ENCODE results near the gene ZNF326. TPM values are rescaled to one million over a fixed set of nuclear protein-coding genes. Genes with fewer than 3 reads are reported as not detected.
A peak's percentile ranks its signal among the peaks of the same experiment; 100 is the strongest.

Gene ZNF326
- total and polyA plus RNA-seq, 2 donors (not counting 1 experiment from before 2014, with no cell fraction given) = 8.1 to 10.8 TPM

DNA sequence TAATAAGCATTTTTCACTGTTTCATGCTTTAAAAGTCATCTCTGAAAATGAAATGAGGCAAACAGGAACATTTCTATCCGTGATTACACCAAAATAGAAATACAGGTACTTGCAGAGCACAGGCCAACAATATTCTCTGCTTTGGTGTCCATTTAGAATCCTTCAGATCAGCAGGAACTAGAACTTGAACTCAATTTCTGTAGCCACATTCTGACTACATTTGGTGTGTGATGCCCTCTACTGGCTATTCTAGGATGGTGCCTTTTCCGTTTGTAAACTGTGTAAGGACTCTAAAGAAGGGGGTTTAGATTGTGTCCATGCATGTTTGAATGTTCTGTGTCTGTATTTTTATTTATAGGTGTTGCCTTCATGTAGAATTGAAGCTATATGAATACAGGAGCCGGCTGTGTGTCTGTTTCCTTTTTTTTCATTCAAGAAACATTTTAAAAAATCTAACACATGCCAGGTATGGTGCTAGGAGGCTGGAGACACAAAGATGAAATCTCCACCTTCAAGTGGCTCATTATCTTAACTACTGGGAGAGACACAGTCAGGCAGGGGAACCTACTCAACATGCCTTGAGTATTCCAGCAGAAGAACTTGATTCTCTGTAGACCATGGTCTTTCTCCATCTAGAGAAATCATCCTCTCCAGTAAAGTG lies 7.6 kb upstream of the ZNF326 start:
- DNase-seq (ENCODE audit: low read depth in 2 of 2) = peak; percentile 58 to 85
- no peak overlapping the region for H3K4me3 ChIP-seq (replicated peaks in 1 of 4; ENCODE audit: control extremely low read depth in 1 of 4, insufficient read depth in 1 of 4, low read depth in 3 of 4, low read length in 4 of 4)
- no peaks in the 10 kb centered on the region for H3K36me3 ChIP-seq (ENCODE audit: control insufficient read depth, insufficient read depth, low read length)
- no peaks in the 10 kb centered on the region for H3K27me3 ChIP-seq (ENCODE audit: control insufficient read depth, insufficient read depth, low read length)
- H2AFZ ChIP-seq (ENCODE audit: low read length) = no peak overlapping the region
- H3K9me3 ChIP-seq (ENCODE audit: control insufficient read depth, insufficient read depth, low read depth, low read length) = no peaks in the 10 kb centered on the region
- no peak overlapping the region for H3K4me2 ChIP-seq (ENCODE audit: extremely low read depth, insufficient read depth, low read length)
- no peaks in the 10 kb centered on the region for H4K20me1 ChIP-seq (ENCODE audit: control insufficient read depth, extremely low read depth, insufficient read depth, low read length)
- peak; percentile 86 to 95 for TF ChIP-seq CTCF (conservative IDR thresholded peaks at IDR 0.05 in 1 of 2, IDR thresholded peaks at IDR 0.05 in 1 of 2; ENCODE audit: low read depth in 1 of 2, low read length in 2 of 2)
- TF ChIP-seq EZH2 (IDR thresholded peaks at IDR 0.05; ENCODE audit: low read length, missing control alignments) = no peak
- H3K9ac ChIP-seq (ENCODE audit: insufficient read depth, low read length) = no peak overlapping the region
- H3K4me1 ChIP-seq (ENCODE audit: control insufficient read depth, extremely low read depth, insufficient read depth, low read length) = no peaks in the 10 kb centered on the region
- H3K27ac ChIP-seq (ENCODE audit: insufficient read depth, low read length) = no peak overlapping the region
- H3K79me2 ChIP-seq (ENCODE audit: control insufficient read depth, insufficient read depth, low read length) = no peaks in the 10 kb centered on the region

DNA sequence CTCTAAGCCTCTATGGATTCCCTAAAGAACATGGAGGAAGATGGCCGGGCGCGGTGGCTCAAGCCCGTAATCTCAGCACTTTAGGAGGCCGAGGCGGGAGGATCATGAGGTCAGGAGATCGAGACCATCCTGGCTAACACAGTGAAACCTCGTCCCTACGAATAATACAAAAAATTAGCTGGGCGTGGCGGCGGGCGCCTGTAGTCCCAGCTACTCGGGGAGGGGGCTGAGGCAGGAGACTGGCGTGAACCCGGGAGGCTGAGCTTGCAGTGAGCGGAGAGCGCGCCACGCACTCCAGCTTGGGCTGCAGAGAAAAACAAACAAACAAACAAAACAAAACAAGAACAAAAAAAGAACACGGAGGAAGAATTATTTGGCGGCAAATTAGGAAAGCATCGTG lies 5.8 kb upstream of the ZNF326 start:
- H3K27ac ChIP-seq (ENCODE audit: insufficient read depth, low read length) = no peak overlapping the region
- no peak for DNase-seq (ENCODE audit: low read depth in 2 of 2)
- TF ChIP-seq EZH2 (IDR thresholded peaks at IDR 0.05; ENCODE audit: low read length, missing control alignments) (no peak), CTCF (conservative IDR thresholded peaks at IDR 0.05 in 1 of 2, IDR thresholded peaks at IDR 0.05 in 1 of 2; ENCODE audit: low read depth in 1 of 2, low read length in 2 of 2) (no peak)
- no peaks in the 10 kb centered on the region for H3K9me3 ChIP-seq (ENCODE audit: control insufficient read depth, insufficient read depth, low read depth, low read length)
- H3K4me1 ChIP-seq (ENCODE audit: control insufficient read depth, extremely low read depth, insufficient read depth, low read length) = no peaks in the 10 kb centered on the region
- no peaks in the 10 kb centered on the region for H3K27me3 ChIP-seq (ENCODE audit: control insufficient read depth, insufficient read depth, low read length)
- H3K36me3 ChIP-seq (ENCODE audit: control insufficient read depth, insufficient read depth, low read length) = no peaks in the 10 kb centered on the region
- no peak overlapping the region for H2AFZ ChIP-seq (ENCODE audit: low read length)
- H3K79me2 ChIP-seq (ENCODE audit: control insufficient read depth, insufficient read depth, low read length) = no peaks in the 10 kb centered on the region
- H3K4me3 ChIP-seq (replicated peaks in 1 of 4; ENCODE audit: control extremely low read depth in 1 of 4, insufficient read depth in 1 of 4, low read depth in 3 of 4, low read length in 4 of 4) = no peak overlapping the region
- H3K9ac ChIP-seq (ENCODE audit: insufficient read depth, low read length) = no peak overlapping the region
- H4K20me1 ChIP-seq (ENCODE audit: control insufficient read depth, extremely low read depth, insufficient read depth, low read length) = no peaks in the 10 kb centered on the region
- H3K4me2 ChIP-seq (ENCODE audit: extremely low read depth, insufficient read depth, low read length) = no peak overlapping the region

GRCh38 chr1:89989799-89990198 lies 5.1 kb upstream of the ZNF326 start:
- TF ChIP-seq CTCF (conservative IDR thresholded peaks at IDR 0.05 in 1 of 2, IDR thresholded peaks at IDR 0.05 in 1 of 2; ENCODE audit: low read depth in 1 of 2, low read length in 2 of 2) (no peak), EZH2 (IDR thresholded peaks at IDR 0.05; ENCODE audit: low read length, missing control alignments) (no peak)
- no peaks in the 10 kb centered on the region for H3K79me2 ChIP-seq (ENCODE audit: control insufficient read depth, insufficient read depth, low read length)
- no peaks in the 10 kb centered on the region for H3K4me1 ChIP-seq (ENCODE audit: control insufficient read depth, extremely low read depth, insufficient read depth, low read length)
- H3K9me3 ChIP-seq (ENCODE audit: control insufficient read depth, insufficient read depth, low read depth, low read length) = no peaks in the 10 kb centered on the region
- no peak overlapping the region for H3K9ac ChIP-seq (ENCODE audit: insufficient read depth, low read length)
- H4K20me1 ChIP-seq (ENCODE audit: control insufficient read depth, extremely low read depth, insufficient read depth, low read length) = no peaks in the 10 kb centered on the region
- H3K27me3 ChIP-seq (ENCODE audit: control insufficient read depth, insufficient read depth, low read length) = no peaks in the 10 kb centered on the region
- H3K4me3 ChIP-seq (replicated peaks in 1 of 4; ENCODE audit: control extremely low read depth in 1 of 4, insufficient read depth in 1 of 4, low read depth in 3 of 4, low read length in 4 of 4) = no peak overlapping the region
- H3K4me2 ChIP-seq (ENCODE audit: extremely low read depth, insufficient read depth, low read length) = no peak overlapping the region
- no peak overlapping the region for H3K27ac ChIP-seq (ENCODE audit: insufficient read depth, low read length)
- no peak overlapping the region for H2AFZ ChIP-seq (ENCODE audit: low read length)
- H3K36me3 ChIP-seq (ENCODE audit: control insufficient read depth, insufficient read depth, low read length) = no peaks in the 10 kb centered on the region
- DNase-seq (ENCODE audit: low read depth in 2 of 2) = no peak

Data from fibroblast of lung (primary cell).